Measurements from ENCODE around the gene MAP3K20.

GRCh38 chr2:173213181-173213580, 137.5 kb downstream of the MAP3K20 start:
- TF ChIP-seq CTCF (IDR thresholded peaks at IDR 0.05) (no peak), POLR2A (IDR thresholded peaks at IDR 0.05) (no peak)

All from Peyer's patch (tissue), 4 donors.